HG03060 (cell line): Measurements from ENCODE around the gene TEX55.
"Not testable (repeated sequence)": the region's sequence is repeated elsewhere in the genome, so short reads cannot be mapped to it uniquely, and the experiment has no call there.

Experiments used
- ATAC-seq: cut with Tn5 transposase; IDR thresholded peaks from one replicate; pipeline ENCODE4 v1.9.1; 2021; ENCODE audit warnings: low read depth, moderate number of reproducible peaks; ENCODE audit not compliant: unreplicated experiment

TEX55 gene

GRCh38 chr3:119157971-119158370 lies 12.0 kb downstream of the TEX55 start:
- no peak for ATAC-seq

DNA sequence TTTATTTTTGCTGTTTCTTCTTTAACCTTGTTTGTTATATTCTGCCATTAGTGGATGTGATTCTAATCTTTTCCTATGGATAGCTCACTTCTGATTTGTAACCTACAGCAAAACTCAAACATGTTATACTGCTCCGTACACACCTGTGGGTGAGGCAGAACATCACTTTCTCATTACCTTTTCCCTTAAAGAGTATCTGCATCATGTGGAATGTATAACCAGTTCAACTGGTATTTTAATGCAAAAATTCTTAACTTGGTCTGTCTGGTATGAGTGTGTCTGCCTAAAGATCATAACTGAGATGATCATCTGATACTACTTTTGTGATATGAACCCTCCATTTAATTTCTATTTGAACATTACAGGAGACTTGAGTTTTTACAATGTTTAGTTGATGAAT lies 14.4 kb downstream of the TEX55 start:
- no peak for ATAC-seq

GRCh38 chr3:119160815-119161214 lies 14.8 kb downstream of the TEX55 start:
- ATAC-seq: no peak

GRCh38 chr3:119161240-119161639 lies 15.3 kb downstream of the TEX55 start:
- no peak for ATAC-seq

- ATAC-seq: not testable (repeated sequence)
These were observed 18.8 kb downstream of the TEX55 start for GRCh38 chr3:119164745-119165144.

DNA sequence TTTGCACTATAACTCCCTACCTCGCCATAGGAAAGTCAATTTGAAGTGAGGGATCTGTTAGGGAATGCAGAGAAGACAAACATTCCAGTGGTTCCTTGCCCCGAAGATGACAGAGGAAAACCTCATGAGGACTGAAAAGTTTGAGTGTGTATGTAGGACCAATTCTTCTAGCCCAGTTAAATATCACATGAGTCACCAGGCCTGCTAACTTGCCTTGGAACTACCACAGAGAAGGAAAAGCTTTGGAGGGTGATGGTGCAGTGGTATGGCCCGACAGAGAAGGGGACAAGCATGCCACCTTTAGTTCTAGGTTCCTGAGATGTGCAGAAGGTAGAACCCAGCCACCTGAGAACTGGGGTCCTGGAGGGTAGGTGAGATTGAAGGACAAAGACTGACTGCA lies 24.9 kb downstream of the TEX55 start:
- ATAC-seq: no peak

DNA sequence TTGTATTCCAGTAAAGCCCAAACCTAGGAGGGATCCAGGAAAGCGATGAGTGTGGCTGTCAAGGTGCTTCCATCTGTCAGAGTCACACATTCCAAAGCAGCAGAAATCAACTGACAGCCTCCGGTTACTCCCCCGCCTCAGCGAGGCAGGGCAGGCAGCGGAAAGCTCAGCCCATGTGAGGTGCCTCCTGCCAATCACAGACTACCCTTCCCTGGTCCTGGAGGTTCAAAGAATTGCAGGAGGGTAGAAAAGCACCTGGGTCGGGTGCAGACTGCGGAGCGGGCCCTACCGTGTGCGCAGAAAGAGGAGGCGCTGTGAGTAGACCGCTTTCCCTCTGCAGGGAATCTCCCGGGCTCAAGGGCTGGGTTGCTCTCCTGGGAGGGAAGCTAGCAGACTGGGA lies 27.4 kb downstream of the TEX55 start, which contains the start of gene UPK1B:
TSS of gene UPK1B (plus strand) at position 274 of the 400 bp plus-strand sequence. CDS start 13,144 bp downstream, outside the sequence.
- ATAC-seq: no peak

- no peak for ATAC-seq
These were observed 30.1 kb downstream of the TEX55 start for GRCh38 chr3:119175872-119176756.

GRCh38 chr3:119176778-119177177 lies 30.8 kb downstream of the TEX55 start:
- no peak for ATAC-seq

- no peak for ATAC-seq
These were observed 31.4 kb downstream of the TEX55 start for GRCh38 chr3:119177321-119177720.

DNA sequence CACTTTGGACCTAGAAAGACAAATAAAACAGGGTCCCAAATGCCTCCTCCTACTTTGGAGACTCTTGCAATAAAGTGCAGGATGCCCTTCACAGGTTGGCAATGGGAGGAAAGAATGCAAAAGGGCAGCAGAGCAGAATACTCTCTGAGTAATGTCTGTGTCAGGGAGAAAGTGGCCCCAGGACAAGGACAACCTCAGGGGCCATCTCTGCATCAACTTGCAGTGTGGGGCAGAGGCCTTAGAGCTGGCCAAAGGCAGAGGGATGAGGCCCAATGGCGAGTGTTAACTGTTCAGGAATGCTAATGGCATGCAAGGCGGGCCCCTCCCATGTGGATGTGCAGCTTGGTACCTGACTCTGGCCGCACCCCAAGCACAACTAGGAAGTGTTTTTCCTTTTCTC lies 35.8 kb downstream of the TEX55 start:
- no peak for ATAC-seq

- ATAC-seq: no peak
These were observed 38.1 kb downstream of the TEX55 start for GRCh38 chr3:119184111-119184510.

GRCh38 chr3:119184796-119185570 lies 39.0 kb downstream of the TEX55 start:
- ATAC-seq: no peak

DNA sequence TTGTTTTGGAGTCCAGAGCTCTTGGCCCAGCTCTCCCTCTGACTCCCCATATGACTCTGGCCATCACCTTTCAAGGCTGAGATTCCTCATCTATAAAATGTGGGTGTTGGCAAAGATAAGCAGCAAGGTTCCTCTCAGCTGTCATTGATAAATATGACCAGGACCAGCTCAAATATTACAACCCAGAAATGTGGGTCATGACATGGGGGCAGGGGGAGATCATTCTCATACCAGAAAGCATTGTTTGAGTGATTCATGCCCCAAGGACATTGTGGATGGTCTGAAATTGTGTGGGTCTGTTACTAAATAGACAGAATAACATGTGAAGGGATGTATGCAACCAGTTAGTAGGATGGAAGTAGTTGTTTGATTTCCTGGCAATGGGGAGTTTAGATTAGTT lies 41.3 kb downstream of the TEX55 start:
- ATAC-seq: no peak

DNA sequence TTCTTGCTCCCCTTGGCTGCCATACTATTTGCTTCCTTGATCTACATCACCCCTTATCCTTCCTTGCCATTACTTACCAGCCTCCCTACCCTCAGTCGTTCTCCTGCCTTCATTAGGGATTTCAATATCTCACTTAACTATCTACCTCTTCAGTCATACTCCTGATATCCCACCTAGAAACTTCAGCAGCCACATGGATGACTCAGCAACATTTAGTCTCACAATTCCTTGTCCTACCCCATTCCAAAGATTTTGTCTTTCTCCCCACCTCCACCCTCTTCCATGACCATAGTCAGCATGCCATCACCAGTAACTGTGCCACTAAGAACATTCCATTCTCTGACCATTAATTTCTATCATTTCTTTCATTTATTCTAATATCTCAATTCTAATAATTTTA lies 45.8 kb downstream of the TEX55 start:
- no peak for ATAC-seq

DNA sequence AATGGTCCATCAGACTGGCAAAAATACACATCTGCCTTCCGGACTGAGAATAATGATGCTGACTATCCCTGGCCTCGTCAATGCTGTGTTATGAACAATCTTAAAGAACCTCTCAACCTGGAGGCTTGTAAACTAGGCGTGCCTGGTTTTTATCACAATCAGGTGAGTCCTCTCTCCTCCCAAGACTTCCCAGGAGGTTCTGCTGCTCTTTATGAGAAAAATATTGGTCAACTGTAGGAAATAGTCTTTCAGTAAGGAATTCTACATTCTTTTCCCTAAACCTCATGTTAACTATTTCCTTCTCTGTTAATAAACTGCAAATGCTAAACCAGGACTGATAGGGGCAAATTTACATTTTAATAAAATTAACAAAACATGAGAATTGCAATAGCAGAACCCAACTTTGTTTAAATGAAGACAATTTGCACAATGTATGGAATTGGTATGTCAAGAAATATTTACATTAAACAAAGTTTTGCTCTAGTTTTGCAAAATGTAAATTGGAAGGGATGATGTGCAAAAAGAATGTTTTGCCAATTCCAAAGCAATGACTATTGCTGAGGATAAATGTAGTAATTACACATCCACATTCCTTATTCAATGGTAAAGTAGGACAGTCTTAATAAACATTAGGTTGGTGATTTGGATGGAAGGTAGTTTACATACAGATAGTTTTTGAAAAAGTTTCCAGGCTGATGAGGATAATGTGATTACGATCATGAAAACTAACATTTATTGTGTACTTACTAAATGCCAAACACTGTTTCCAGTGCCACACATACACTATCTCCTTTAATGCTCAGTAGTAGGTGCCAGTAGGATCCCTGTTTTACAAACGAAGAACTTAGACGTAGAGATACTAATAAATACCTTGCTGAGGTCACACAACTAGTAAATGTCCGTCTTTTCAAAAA lies 48.5 kb downstream of the TEX55 start:
- ATAC-seq: no peak

DNA sequence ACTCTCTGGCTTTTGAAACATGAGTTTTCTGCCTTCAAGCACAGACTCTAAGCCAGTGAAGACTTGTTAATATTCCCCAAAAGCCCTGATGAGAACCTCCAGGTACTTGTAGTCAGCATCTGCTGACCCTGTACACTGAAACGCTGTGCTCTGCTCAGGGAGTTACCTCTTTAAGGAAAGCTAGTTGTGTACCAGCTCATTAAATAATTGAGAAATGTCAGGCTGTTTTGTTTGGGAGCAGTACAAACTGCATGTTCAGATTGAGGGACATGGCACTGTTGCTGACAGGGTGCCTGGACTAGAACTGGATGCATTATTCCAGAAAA lies 49.1 kb downstream of the TEX55 start:
- ATAC-seq: no peak

DNA sequence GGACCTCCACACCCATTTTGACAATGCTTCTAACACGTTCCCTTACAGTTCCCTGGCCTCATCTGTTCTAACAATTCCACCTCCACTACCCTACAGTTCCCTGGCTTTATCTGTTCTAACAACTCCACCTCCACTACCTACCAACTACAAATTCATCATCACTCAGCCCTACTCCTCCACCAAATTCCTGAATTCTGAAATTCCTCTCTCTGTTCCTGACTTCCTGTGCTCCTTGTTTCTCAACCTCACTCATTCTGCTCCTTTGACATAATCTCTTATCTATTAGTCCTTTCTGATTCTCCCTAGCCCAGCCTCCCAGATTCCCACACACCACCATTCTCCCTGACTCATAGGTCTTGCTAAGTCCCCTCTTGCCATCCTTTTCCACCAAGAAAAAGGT lies 49.9 kb downstream of the TEX55 start:
- ATAC-seq: no peak
